Endodermal cell (in vitro differentiated cells): Measurements from ENCODE around the gene REPIN1. TPM values are rescaled to one million over a fixed set of nuclear protein-coding genes. Genes with fewer than 3 reads are reported as not detected.

ENCODE experiments used
- DNase-seq: peaks from one replicate; pipeline ENCODE4 v3.0.0-alpha.2; 2017
- H3K27ac ChIP-seq: 2 replicates; pipeline ENCODE4 v1.5.1; 2013; ENCODE audit warnings: mild to moderate bottlenecking, low read depth, low read length, moderate library complexity
- H3K27me3 ChIP-seq: 2 replicates; pipeline ENCODE4 v1.6.1; 2013; ENCODE audit warnings: mild to moderate bottlenecking, low read length, moderate library complexity; ENCODE audit not compliant: insufficient read depth, control insufficient read depth, poor library complexity, severe bottlenecking
- H3K36me3 ChIP-seq: 2 replicates; pipeline ENCODE4 v1.7.0; 2013; ENCODE audit warnings: mild to moderate bottlenecking, low read length, moderate library complexity; ENCODE audit not compliant: control insufficient read depth, insufficient read depth
- H3K4me1 ChIP-seq: one replicate; pipeline ENCODE4 v1.7.0; 2013; ENCODE audit warnings: low read length; ENCODE audit not compliant: control insufficient read depth, insufficient read depth
- H3K4me3 ChIP-seq: 2 replicates; pipeline ENCODE4 v1.5.1; 2013; ENCODE audit warnings: mild to moderate bottlenecking, low read length, moderate library complexity
- H3K9ac ChIP-seq: 2 replicates; pipeline ENCODE4 v1.6.1; 2013; ENCODE audit warnings: mild to moderate bottlenecking, low read length, moderate library complexity; ENCODE audit not compliant: poor library complexity, severe bottlenecking; ENCODE audit errors: extremely low read depth
- H3K9me3 ChIP-seq: 2 replicates; pipeline ENCODE4 v1.6.1; 2013; ENCODE audit warnings: mild to moderate bottlenecking, low read length, moderate library complexity; ENCODE audit not compliant: control insufficient read depth
- H3K27ac Mint-ChIP-seq: 2 replicates; pipeline ENCODE4 v1.8.0; 2020; ENCODE audit warnings: mixed read lengths
- H3K27me3 Mint-ChIP-seq: 2 replicates; pipeline ENCODE4 v1.8.0; 2021; ENCODE audit warnings: mild to moderate bottlenecking, mixed read lengths; ENCODE audit not compliant: insufficient read depth
- H3K36me3 Mint-ChIP-seq: 2 replicates; pipeline ENCODE4 v1.8.0; 2020; ENCODE audit warnings: low read depth, mixed read lengths
- H3K4me1 Mint-ChIP-seq: 2 replicates; pipeline ENCODE4 v1.8.0; 2020; ENCODE audit warnings: mixed read lengths
- H3K4me3 Mint-ChIP-seq: 2 replicates; pipeline ENCODE4 v1.8.0; 2020; ENCODE audit warnings: mild to moderate bottlenecking, moderate library complexity, mixed read lengths
- H3K9me3 Mint-ChIP-seq: 2 replicates; pipeline ENCODE4 v1.8.0; 2020; ENCODE audit warnings: mild to moderate bottlenecking, mixed read lengths
- CTCF ChIP-seq: fragments of 200-600 bp; sonication (generic); conservative IDR thresholded peaks from 2 replicates; pipeline ENCODE4 v1.5.0; 2021; ENCODE audit warnings: antibody characterized with exemption, mild to moderate bottlenecking
- WGBS, 2 experiments: methylation state at CpG; one replicate each; pipeline versions ENCODE4 v1.1.5 to v1.1.7; 2013; ENCODE audit warnings: missing lambda C conversion rate in 2 of 2, mixed read lengths in 1 of 2; ENCODE audit not compliant: insufficient coverage in 1 of 2, insufficient read length in 1 of 2; 5-methylcytosine and 5-hydroxymethylcytosine counted together
- total RNA-seq, 2 donors: library from RNA; stranded (reverse); fragmentation: NEBNext Ultra II Directional in 1 of 2; extraction: Animal tissue kit (Norgen Biotek cat#: 25700) in 1 of 2; gene quantifications; 2 replicates in 1 of 2; 3 replicates in 1 of 2; pipeline ENCODE4 v1.2.1, GENCODE V29; 2021

REPIN1 gene
- total RNA-seq, 2 donors from 2014 or later: 85.4 to 94.4 TPM

- peaks cover under 1% of the 10 kb centered on the region for H3K36me3 Mint-ChIP-seq
- Histone ChIP-seq H3K4me1 (peaks cover 14% of the 10 kb centered on the region), H3K27me3 (no peaks in the 10 kb centered on the region), H3K36me3 (no peaks in the 10 kb centered on the region), H3K9ac (peak overlapping the region; percentile 49), H3K27ac (peak overlapping the region; percentile 96), H3K4me3 (peak overlapping the region; percentile 92), H3K9me3 (no peaks in the 10 kb centered on the region)
- no peak for TF ChIP-seq CTCF
- peaks cover 65% of the 10 kb centered on the region for H3K4me1 Mint-ChIP-seq
- H3K9me3 Mint-ChIP-seq: no peaks in the 10 kb centered on the region
- whole genome bisulfite sequencing, 2 experiments: 76 to 80% methylated on average over 10 to 11 of the region's 11 CpGs
- no peak for DNase-seq
- peak overlapping the region; percentile 45 for H3K27ac Mint-ChIP-seq
- H3K27me3 Mint-ChIP-seq: no peaks in the 10 kb centered on the region
- H3K4me3 Mint-ChIP-seq: peak overlapping the region; percentile 93
Measured at GRCh38 chr7:150380463-150380862, 11.8 kb downstream of the REPIN1 start.

GRCh38 chr7:150381096-150381495 lies 12.5 kb downstream of the REPIN1 start:
- H3K36me3 ChIP-seq: no peaks in the 10 kb centered on the region
- DNase-seq: peak; percentile 53
- H3K27ac ChIP-seq: no peak overlapping the region
- Mint-ChIP-seq H3K27me3 (no peaks in the 10 kb centered on the region), H3K4me1 (peaks cover 64% of the 10 kb centered on the region), H3K9me3 (no peaks in the 10 kb centered on the region), H3K27ac (no peak overlapping the region), H3K36me3 (peaks cover 2% of the 10 kb centered on the region), H3K4me3 (peak overlapping the region; percentile 93)
- no peak for TF ChIP-seq CTCF
- H3K9me3 ChIP-seq: no peaks in the 10 kb centered on the region
- H3K4me1 ChIP-seq: peaks cover 14% of the 10 kb centered on the region
- WGBS, 2 experiments: 77 to 94% methylated on average over 6 to 9 of the region's 9 CpGs
- H3K9ac ChIP-seq: no peak overlapping the region
- no peaks in the 10 kb centered on the region for H3K27me3 ChIP-seq
- peak overlapping the region; percentile 92 for H3K4me3 ChIP-seq

- Mint-ChIP-seq H3K4me3 (no peak overlapping the region), H3K9me3 (no peaks in the 10 kb centered on the region), H3K27ac (no peak overlapping the region), H3K4me1 (peaks cover 58% of the 10 kb centered on the region), H3K36me3 (peaks cover 8% of the 10 kb centered on the region), H3K27me3 (no peaks in the 10 kb centered on the region)
- Histone ChIP-seq H3K4me1 (peaks cover 14% of the 10 kb centered on the region), H3K27me3 (no peaks in the 10 kb centered on the region), H3K36me3 (no peaks in the 10 kb centered on the region), H3K9me3 (no peaks in the 10 kb centered on the region), H3K27ac (peak overlapping the region; percentile 4), H3K9ac (no peak overlapping the region), H3K4me3 (no peak overlapping the region)
- peak; percentile 28 for DNase-seq
- TF ChIP-seq CTCF: no peak
- WGBS, 2 experiments: 100% methylated on average over 1 of the region's 1 CpG; no CpG with 5 or more reads in 1 of the 2 experiments
Measured at GRCh38 chr7:150381785-150382122, 13.1 kb downstream of the REPIN1 start.
